ENCODE measurements around the gene KIF24. TPM values are rescaled to one million over a fixed set of nuclear protein-coding genes. Genes with fewer than 3 reads are reported as not detected.

Gene KIF24
- total and polyA plus RNA-seq, 2 of the 8 experiments (the other 6 are each of a cell fraction or from before 2014, with no cell fraction given) = 2.7 to 3.9 TPM

DNA sequence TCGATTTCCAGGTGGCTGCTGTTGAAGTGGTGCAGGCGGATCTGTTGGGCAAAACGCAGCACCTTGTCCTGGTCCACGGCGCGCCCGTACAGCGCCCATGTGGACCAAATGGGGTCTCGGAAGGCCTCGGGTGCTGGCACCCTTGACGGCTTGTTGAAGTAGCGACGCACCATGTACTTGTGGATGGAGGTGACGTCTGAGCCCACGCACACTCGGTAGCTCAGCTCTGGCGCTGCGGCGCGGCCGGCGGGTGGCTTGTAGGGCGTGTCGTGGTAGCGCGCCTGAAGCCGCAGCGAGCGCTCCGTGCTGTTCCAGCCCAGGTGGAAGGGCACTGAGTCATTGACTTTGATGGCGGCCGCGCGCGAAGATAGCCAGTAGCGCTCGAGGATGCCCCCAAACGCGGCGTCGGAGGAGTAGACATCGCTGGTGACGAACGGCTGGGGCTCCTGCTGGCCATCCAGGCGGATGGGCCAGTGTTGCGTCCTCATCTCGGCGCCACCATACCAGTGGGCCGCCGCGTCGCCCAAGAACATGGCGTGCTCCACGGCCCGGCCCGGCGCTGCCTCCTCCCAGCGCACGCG, 42.9 kb upstream of the KIF24 start (continued):
- TF ChIP-seq, protein P1, sequence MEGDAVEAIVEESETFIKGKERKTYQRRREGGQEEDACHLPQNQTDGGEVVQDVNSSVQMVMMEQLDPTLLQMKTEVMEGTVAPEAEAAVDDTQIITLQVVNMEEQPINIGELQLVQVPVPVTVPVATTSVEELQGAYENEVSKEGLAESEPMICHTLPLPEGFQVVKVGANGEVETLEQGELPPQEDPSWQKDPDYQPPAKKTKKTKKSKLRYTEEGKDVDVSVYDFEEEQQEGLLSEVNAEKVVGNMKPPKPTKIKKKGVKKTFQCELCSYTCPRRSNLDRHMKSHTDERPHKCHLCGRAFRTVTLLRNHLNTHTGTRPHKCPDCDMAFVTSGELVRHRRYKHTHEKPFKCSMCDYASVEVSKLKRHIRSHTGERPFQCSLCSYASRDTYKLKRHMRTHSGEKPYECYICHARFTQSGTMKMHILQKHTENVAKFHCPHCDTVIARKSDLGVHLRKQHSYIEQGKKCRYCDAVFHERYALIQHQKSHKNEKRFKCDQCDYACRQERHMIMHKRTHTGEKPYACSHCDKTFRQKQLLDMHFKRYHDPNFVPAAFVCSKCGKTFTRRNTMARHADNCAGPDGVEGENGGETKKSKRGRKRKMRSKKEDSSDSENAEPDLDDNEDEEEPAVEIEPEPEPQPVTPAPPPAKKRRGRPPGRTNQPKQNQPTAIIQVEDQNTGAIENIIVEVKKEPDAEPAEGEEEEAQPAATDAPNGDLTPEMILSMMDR (IDR thresholded peaks at IDR 0.05; ENCODE audit: control extremely low read depth in 1 of 3, insufficient read depth in 1 of 3, low read depth in 1 of 3, low read length in 3 of 3) = no peak
- TF ChIP-seq, protein P2, sequence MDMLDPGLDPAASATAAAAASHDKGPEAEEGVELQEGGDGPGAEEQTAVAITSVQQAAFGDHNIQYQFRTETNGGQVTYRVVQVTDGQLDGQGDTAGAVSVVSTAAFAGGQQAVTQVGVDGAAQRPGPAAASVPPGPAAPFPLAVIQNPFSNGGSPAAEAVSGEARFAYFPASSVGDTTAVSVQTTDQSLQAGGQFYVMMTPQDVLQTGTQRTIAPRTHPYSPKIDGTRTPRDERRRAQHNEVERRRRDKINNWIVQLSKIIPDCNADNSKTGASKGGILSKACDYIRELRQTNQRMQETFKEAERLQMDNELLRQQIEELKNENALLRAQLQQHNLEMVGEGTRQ (IDR thresholded peaks at IDR 0.05; ENCODE audit: low read length) = no peak
- TF ChIP-seq, protein P3, sequence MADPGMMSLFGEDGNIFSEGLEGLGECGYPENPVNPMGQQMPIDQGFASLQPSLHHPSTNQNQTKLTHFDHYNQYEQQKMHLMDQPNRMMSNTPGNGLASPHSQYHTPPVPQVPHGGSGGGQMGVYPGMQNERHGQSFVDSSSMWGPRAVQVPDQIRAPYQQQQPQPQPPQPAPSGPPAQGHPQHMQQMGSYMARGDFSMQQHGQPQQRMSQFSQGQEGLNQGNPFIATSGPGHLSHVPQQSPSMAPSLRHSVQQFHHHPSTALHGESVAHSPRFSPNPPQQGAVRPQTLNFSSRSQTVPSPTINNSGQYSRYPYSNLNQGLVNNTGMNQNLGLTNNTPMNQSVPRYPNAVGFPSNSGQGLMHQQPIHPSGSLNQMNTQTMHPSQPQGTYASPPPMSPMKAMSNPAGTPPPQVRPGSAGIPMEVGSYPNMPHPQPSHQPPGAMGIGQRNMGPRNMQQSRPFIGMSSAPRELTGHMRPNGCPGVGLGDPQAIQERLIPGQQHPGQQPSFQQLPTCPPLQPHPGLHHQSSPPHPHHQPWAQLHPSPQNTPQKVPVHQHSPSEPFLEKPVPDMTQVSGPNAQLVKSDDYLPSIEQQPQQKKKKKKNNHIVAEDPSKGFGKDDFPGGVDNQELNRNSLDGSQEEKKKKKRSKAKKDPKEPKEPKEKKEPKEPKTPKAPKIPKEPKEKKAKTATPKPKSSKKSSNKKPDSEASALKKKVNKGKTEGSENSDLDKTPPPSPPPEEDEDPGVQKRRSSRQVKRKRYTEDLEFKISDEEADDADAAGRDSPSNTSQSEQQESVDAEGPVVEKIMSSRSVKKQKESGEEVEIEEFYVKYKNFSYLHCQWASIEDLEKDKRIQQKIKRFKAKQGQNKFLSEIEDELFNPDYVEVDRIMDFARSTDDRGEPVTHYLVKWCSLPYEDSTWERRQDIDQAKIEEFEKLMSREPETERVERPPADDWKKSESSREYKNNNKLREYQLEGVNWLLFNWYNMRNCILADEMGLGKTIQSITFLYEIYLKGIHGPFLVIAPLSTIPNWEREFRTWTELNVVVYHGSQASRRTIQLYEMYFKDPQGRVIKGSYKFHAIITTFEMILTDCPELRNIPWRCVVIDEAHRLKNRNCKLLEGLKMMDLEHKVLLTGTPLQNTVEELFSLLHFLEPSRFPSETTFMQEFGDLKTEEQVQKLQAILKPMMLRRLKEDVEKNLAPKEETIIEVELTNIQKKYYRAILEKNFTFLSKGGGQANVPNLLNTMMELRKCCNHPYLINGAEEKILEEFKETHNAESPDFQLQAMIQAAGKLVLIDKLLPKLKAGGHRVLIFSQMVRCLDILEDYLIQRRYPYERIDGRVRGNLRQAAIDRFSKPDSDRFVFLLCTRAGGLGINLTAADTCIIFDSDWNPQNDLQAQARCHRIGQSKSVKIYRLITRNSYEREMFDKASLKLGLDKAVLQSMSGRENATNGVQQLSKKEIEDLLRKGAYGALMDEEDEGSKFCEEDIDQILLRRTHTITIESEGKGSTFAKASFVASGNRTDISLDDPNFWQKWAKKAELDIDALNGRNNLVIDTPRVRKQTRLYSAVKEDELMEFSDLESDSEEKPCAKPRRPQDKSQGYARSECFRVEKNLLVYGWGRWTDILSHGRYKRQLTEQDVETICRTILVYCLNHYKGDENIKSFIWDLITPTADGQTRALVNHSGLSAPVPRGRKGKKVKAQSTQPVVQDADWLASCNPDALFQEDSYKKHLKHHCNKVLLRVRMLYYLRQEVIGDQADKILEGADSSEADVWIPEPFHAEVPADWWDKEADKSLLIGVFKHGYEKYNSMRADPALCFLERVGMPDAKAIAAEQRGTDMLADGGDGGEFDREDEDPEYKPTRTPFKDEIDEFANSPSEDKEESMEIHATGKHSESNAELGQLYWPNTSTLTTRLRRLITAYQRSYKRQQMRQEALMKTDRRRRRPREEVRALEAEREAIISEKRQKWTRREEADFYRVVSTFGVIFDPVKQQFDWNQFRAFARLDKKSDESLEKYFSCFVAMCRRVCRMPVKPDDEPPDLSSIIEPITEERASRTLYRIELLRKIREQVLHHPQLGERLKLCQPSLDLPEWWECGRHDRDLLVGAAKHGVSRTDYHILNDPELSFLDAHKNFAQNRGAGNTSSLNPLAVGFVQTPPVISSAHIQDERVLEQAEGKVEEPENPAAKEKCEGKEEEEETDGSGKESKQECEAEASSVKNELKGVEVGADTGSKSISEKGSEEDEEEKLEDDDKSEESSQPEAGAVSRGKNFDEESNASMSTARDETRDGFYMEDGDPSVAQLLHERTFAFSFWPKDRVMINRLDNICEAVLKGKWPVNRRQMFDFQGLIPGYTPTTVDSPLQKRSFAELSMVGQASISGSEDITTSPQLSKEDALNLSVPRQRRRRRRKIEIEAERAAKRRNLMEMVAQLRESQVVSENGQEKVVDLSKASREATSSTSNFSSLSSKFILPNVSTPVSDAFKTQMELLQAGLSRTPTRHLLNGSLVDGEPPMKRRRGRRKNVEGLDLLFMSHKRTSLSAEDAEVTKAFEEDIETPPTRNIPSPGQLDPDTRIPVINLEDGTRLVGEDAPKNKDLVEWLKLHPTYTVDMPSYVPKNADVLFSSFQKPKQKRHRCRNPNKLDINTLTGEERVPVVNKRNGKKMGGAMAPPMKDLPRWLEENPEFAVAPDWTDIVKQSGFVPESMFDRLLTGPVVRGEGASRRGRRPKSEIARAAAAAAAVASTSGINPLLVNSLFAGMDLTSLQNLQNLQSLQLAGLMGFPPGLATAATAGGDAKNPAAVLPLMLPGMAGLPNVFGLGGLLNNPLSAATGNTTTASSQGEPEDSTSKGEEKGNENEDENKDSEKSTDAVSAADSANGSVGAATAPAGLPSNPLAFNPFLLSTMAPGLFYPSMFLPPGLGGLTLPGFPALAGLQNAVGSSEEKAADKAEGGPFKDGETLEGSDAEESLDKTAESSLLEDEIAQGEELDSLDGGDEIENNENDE (IDR thresholded peaks at IDR 0.05; ENCODE audit: insufficient replicate concordance, low read length) = no peak
- TF ChIP-seq EP300 (IDR thresholded peaks at IDR 0.05; ENCODE audit: borderline replicate concordance in 1 of 2, low read depth in 2 of 2, low read length in 2 of 2) = no peak
- TF ChIP-seq RAD21 (IDR thresholded peaks at IDR 0.05 in 1 of 2, conservative IDR thresholded peaks at IDR 0.05 in 1 of 2; ENCODE audit: low read depth in 2 of 2, low read length in 2 of 2) = no peak
- no peak for TF ChIP-seq NRF1 (IDR thresholded peaks at IDR 0.05; ENCODE audit: low read depth, low read length)

Data from H1 (cell line).